Loucy (cell line): Measurements from ENCODE around the gene CKAP4.

Source experiments
- EZH2phosphoT487 ChIP-seq: fragments of 200-600 bp; IDR thresholded peaks from 2 replicates; pipeline ENCODE4 v1.6.1; 2018; ENCODE audit warnings: antibody characterized with exemption, mild to moderate bottlenecking, moderate library complexity, borderline replicate concordance
- TF ChIP-seq, protein P1 (sequence below): fragments of 200-600 bp; sonication (generic); conservative IDR thresholded peaks from 2 replicates; pipeline ENCODE4 v1.5.1; 2014; ENCODE audit warnings: mild to moderate bottlenecking, antibody characterized with exemption, low read length

DNA sequence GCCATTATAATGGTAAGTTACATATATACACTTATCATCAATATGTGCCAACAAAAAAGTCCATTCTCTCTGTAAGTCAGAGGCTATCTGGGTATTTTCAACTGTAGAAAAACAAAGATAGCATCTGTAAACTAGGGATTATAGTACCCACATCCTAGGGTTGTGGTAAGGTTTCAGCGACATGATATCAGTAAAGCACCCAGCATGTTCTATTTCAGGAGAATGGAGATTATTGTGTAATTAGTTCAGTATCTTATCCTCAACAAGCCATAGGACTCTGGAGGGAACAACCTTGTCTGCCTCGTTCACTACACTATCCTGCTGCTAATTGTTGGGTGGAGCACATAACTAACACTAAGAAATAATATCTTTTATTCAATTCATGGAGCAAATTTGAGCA is 19.7 kb upstream of the CKAP4 start:
- TF ChIP-seq, protein P1, sequence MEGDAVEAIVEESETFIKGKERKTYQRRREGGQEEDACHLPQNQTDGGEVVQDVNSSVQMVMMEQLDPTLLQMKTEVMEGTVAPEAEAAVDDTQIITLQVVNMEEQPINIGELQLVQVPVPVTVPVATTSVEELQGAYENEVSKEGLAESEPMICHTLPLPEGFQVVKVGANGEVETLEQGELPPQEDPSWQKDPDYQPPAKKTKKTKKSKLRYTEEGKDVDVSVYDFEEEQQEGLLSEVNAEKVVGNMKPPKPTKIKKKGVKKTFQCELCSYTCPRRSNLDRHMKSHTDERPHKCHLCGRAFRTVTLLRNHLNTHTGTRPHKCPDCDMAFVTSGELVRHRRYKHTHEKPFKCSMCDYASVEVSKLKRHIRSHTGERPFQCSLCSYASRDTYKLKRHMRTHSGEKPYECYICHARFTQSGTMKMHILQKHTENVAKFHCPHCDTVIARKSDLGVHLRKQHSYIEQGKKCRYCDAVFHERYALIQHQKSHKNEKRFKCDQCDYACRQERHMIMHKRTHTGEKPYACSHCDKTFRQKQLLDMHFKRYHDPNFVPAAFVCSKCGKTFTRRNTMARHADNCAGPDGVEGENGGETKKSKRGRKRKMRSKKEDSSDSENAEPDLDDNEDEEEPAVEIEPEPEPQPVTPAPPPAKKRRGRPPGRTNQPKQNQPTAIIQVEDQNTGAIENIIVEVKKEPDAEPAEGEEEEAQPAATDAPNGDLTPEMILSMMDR = no peak
- no peak for TF ChIP-seq EZH2phosphoT487
